Panc1 (cell line): ENCODE measurements around the gene NAGK.
"Not testable (repeated sequence)": the region's sequence is repeated elsewhere in the genome, so short reads cannot be mapped to it uniquely, and the experiment has no call there.

Experiments used
- CTCF ChIP-seq: fragments of 450-650 bp; IDR thresholded peaks from 2 replicates; pipeline ENCODE4 v1.5.1; 2017; ENCODE audit warnings: mild to moderate bottlenecking
- POLR2AphosphoS5 ChIP-seq: IDR thresholded peaks from 2 replicates; pipeline ENCODE4 v1.6.1; 2012; ENCODE audit warnings: mild to moderate bottlenecking, low read depth, low read length, moderate library complexity
- REST ChIP-seq, 2 experiments: IDR thresholded peaks; 2 replicates each; pipeline ENCODE4 v1.6.1; 2011 to 2012; ENCODE audit warnings: low read depth in 2 of 2, control low read depth in 1 of 2, low read length in 1 of 2, mild to moderate bottlenecking in 1 of 2, moderate library complexity in 1 of 2; ENCODE audit not compliant: insufficient read depth in 1 of 2
- TCF7L2 ChIP-seq: IDR thresholded peaks from 2 replicates; pipeline ENCODE4 v1.6.1; 2011; ENCODE audit warnings: mild to moderate bottlenecking, low read depth, low read length, inconsistent platforms

GRCh38 chr2:71023553-71024243 is 44.8 kb upstream of the NAGK start:
- peak; percentile 30; the same call in 1 of the 2 replicates for TF ChIP-seq CTCF
- TF ChIP-seq REST (IDR thresholded peaks at IDR 0.05; ENCODE audit: insufficient read depth in 1 of 2, low read depth in 2 of 2, low read length in 1 of 2); POLR2AphosphoS5; TCF7L2: not testable (repeated sequence)
